HEK293T (cell line): Measurements from ENCODE around the gene HSF5.

Experiments
- CTCF ChIA-PET: fragments of 350-600 bp; formaldehyde crosslinking; extraction: SDS; loops from one replicate; lab custom pipeline; 2021; ENCODE audit warnings: antibody characterized with exemption, inconsistent platforms; lab: Yijun Ruan, JAX
- POLR2A ChIA-PET: fragments of 350-600 bp; formaldehyde crosslinking; extraction: SDS; loops from one replicate; lab custom pipeline; 2020; ENCODE audit warnings: antibody characterized with exemption, inconsistent platforms; lab: Yijun Ruan, JAX
- DNase-seq: peaks from one replicate; pipeline ENCODE4 v3.0.0; 2012; ENCODE audit warnings: mixed read lengths; ENCODE audit errors: extremely low spot score
- ARNT ChIP-seq: fragments of 450-650 bp; IDR thresholded peaks from 2 replicates; pipeline ENCODE4 v1.6.1; 2017; ENCODE audit warnings: mild to moderate bottlenecking
- BHLHE40 ChIP-seq: fragments of 450-650 bp; IDR thresholded peaks from 2 replicates; pipeline ENCODE4 v1.6.1; 2016; ENCODE audit warnings: mild to moderate bottlenecking, moderate library complexity, borderline replicate concordance
- CTBP1 ChIP-seq: fragments of 450-650 bp; IDR thresholded peaks from 2 replicates; pipeline ENCODE4 v1.6.1; 2016; ENCODE audit warnings: borderline replicate concordance
- ELF4 ChIP-seq: fragments of 450-650 bp; IDR thresholded peaks from 2 replicates; pipeline ENCODE4 v1.6.1; 2017; ENCODE audit warnings: antibody characterized with exemption
- FOXA1 ChIP-seq: fragments of 450-650 bp; IDR thresholded peaks from 2 replicates; pipeline ENCODE4 v1.6.1; 2016; ENCODE audit warnings: mild to moderate bottlenecking
- FOXK2 ChIP-seq: fragments of 450-650 bp; IDR thresholded peaks from 2 replicates; pipeline ENCODE4 v1.6.1; 2016; ENCODE audit warnings: mild to moderate bottlenecking
- FOXM1 ChIP-seq: fragments of 450-650 bp; IDR thresholded peaks from 2 replicates; pipeline ENCODE4 v1.6.1; 2017; ENCODE audit warnings: mild to moderate bottlenecking, borderline replicate concordance
- HDGF ChIP-seq: fragments of 450-650 bp; IDR thresholded peaks from 2 replicates; pipeline ENCODE4 v1.6.1; 2017; ENCODE audit warnings: antibody characterized with exemption, borderline replicate concordance
- L3MBTL2 ChIP-seq: fragments of 450-650 bp; conservative IDR thresholded peaks from 2 replicates; pipeline ENCODE4 v1.6.1; 2016; ENCODE audit warnings: mild to moderate bottlenecking
- LEF1 ChIP-seq: fragments of 450-650 bp; IDR thresholded peaks from 2 replicates; pipeline ENCODE4 v1.6.1; 2017; ENCODE audit warnings: mild to moderate bottlenecking, borderline replicate concordance
- NFRKB ChIP-seq: fragments of 450-650 bp; IDR thresholded peaks from 2 replicates; pipeline ENCODE4 v1.6.1; 2016; ENCODE audit warnings: mild to moderate bottlenecking, moderate library complexity
- SP1 ChIP-seq: fragments of 450-650 bp; IDR thresholded peaks from 2 replicates; pipeline ENCODE4 v1.6.1; 2017
- SUZ12 ChIP-seq: fragments of 450-650 bp; IDR thresholded peaks from 2 replicates; pipeline ENCODE4 v1.6.1; 2016; ENCODE audit warnings: mild to moderate bottlenecking
- TARDBP ChIP-seq: fragments of 450-650 bp; IDR thresholded peaks from 2 replicates; pipeline ENCODE4 v1.6.1; 2016
- ZNF384 ChIP-seq: fragments of 450-650 bp; IDR thresholded peaks from 2 replicates; pipeline ENCODE4 v1.6.1; 2016
- TF ChIP-seq, protein P1 (sequence below): fragments of 450-650 bp; IDR thresholded peaks from 2 replicates; pipeline ENCODE4 v1.6.1; 2016

The HSF5 gene

DNA sequence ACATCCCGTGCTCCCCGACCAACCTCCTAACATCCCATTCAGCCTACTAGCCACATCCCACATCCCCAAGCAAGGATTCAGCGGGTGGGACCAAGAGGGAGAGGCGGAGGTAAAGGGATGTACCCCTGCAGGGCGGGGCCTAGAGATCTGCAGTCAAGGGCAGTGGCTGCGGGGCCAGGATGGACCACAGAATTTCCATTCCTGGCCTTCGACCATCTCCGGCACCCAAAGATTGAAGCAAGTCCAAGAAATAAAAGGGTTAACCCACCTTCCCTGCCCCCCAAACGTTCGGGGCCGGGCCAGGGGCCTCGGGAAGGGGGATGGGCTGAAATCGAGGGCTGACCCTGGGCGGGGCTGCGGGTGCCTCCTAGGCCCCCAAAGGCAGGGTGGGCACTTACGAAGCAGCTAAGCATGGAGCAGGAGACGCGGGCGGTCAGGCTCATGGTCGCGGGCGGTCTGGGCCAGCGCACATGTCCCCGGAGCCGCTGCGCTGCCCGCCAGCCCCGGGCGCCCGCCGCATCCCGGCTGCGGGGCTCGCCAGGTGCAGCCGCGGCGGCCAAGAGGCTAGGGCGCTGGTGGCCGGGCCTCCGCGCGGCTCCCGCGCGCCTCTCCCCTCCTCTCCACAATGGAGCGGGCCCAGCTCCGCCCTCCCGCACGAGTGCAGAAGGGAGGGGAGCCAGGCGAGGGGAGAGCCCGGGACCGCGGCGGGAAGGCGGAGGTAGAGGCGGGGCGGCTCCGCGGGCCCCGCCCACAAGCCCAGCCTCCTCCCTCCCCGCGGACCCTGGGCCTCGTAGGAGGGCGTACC, 26.0 kb upstream of the HSF5 start, which contains the start of gene MTMR4:
Gene MTMR4 (minus strand): TSS at position 674 of the 805 bp plus-strand sequence. CDS start 231 bp downstream, at position 443.
- ChIA-PET CTCF (interaction anchor here (1.3 to 1.5 kb wide), 2 partner anchors 10 to 15 kb away, joined by 3 to 4 read pairs; no protein-coding TSS in a partner anchor), POLR2A (interaction anchor here (0.7 to 4.4 kb wide), 18 partner anchors 8 to 1193 kb away, joined by 3 to 30 read pairs (median 4); partner anchors contain the start of genes MKS1, PTRH2, SRSF1 and SUPT4H1)
- TF ChIP-seq NFRKB (no peak), ELF4 (no peak), LEF1 (no peak), ZNF384 (no peak), ARNT (no peak), SP1 (no peak), L3MBTL2 (no peak)
- DNase-seq: peak; percentile 89

DNA sequence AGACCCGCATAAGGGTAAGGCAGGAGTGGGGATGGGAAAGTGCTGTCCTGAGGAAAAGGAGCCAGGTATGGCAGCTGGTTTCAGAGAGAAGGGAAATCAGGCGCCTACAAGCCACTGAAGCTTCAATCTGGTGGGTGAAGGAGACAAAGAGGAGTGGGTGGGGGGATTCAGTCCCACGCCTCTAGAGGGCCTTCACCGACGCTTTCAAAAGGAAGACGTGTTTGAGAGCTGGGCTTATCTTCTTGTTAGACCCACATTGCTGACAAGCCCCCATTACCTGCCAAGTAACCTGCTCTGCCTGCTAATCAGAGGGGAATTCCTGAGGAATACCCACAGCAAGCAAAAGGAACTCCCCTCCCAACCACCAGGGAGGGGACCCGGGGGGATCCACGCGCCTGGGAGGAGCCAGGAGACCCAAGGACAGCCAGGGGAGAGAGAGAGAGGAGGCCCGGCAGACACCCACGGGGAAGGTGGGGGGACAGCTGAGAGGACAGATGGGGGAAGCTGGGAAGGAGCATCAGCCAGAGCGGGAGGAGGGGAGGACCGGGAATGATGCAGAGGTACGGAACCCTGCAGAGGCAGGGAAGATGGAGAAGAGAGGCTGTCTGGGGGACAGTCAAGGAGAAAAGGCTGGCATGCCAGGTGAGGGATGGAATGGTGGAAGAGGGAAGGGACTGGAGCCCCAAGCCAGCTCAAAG, 25.2 kb upstream of the HSF5 start:
- ChIA-PET POLR2A (interaction anchor here (0.8 to 4.4 kb wide), 6 partner anchors 9 to 1194 kb away, joined by 3 to 30 read pairs (median 8); partner anchors contain the start of genes PTRH2 and SUPT4H1), CTCF (no interaction called here)
- no peak for DNase-seq
- no peak for TF ChIP-seq LEF1
- TF ChIP-seq SUZ12: no peak
- TF ChIP-seq HDGF: no peak
- TF ChIP-seq ARNT: no peak
- TF ChIP-seq FOXM1: no peak
- no peak for TF ChIP-seq CTBP1
- no peak for TF ChIP-seq NFRKB
- no peak for TF ChIP-seq FOXA1
- TF ChIP-seq TARDBP: no peak
- no peak for TF ChIP-seq SP1
- no peak for TF ChIP-seq BHLHE40
- TF ChIP-seq ELF4: no peak
- TF ChIP-seq, protein P1, sequence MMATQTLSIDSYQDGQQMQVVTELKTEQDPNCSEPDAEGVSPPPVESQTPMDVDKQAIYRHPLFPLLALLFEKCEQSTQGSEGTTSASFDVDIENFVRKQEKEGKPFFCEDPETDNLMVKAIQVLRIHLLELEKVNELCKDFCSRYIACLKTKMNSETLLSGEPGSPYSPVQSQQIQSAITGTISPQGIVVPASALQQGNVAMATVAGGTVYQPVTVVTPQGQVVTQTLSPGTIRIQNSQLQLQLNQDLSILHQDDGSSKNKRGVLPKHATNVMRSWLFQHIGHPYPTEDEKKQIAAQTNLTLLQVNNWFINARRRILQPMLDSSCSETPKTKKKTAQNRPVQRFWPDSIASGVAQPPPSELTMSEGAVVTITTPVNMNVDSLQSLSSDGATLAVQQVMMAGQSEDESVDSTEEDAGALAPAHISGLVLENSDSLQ: no peak
- TF ChIP-seq FOXK2: no peak
- TF ChIP-seq ZNF384: no peak
- no peak for TF ChIP-seq L3MBTL2

DNA sequence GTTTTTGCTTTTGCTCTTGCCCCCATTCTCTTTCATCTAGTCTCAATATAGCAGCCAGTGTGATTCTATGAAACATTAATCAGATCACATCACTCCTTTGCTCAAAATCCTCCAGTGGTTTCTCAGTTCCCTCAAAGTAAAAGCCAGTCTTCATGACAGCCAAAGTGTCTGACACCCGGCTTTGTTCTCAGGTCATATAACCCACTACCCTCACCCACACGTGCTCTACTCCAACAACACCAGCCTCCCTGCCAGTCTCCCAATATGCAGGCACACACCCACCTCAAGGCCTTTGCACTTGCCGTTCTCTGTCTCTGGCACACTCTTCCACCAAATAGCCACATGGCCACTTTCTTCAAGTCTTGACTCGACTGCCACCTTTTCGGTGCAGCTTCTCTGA, 21.9 kb upstream of the HSF5 start:
- TF ChIP-seq NFRKB (no peak), FOXA1 (no peak), FOXM1 (no peak), ZNF384 (no peak), TARDBP (no peak), ELF4 (no peak), LEF1 (no peak), HDGF (no peak), CTBP1 (no peak), SP1 (no peak), FOXK2 (no peak), BHLHE40 (no peak), ARNT (no peak), L3MBTL2 (no peak), SUZ12 (no peak)
- TF ChIP-seq, protein P1: no peak
- POLR2A ChIA-PET: no interaction called here
- DNase-seq: no peak
- CTCF ChIA-PET: no interaction called here

DNA sequence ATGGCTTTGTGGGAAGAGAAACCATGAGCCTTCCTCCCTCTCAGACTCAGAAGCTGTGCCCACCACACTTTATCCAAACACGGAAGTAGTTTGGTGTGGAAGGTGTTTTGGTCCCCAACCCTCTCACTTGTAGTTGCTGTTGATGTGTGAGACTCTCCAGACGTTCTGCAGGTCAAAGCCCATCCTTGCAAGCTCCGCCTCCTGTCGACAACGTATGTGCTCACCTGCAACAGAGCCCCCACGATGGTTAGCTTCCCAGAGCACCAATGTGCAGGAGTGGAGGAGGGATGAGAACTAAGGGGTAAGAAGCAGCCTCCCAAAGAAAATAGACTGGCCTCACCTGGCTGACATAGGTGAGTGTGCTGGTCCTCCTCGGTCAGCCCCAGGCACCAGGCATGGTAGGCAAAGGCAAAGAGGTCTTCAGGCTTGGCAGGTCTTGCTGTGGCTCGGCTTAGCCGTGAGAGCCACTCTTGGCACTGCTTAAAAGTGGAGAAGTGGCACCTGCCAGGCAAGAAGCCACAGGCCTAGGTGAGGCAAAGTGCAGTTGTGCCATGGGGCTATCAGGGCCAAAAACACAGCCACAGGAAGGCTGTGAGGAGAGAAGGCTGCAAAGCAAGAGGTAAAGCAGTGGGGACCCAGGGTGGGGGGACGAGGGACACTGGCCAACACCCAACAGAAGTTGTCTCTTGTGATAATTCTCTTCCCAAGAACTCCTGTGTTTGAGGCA, 20.3 kb upstream of the HSF5 start:
- no peak for TF ChIP-seq CTBP1
- TF ChIP-seq SUZ12: no peak
- TF ChIP-seq HDGF: no peak
- no peak for TF ChIP-seq FOXA1
- TF ChIP-seq ZNF384: no peak
- no peak for TF ChIP-seq L3MBTL2
- no peak for TF ChIP-seq ELF4
- TF ChIP-seq LEF1: no peak
- TF ChIP-seq ARNT: no peak
- TF ChIP-seq FOXM1: no peak
- ChIA-PET POLR2A (no interaction called here), CTCF (no interaction called here)
- no peak for DNase-seq

DNA sequence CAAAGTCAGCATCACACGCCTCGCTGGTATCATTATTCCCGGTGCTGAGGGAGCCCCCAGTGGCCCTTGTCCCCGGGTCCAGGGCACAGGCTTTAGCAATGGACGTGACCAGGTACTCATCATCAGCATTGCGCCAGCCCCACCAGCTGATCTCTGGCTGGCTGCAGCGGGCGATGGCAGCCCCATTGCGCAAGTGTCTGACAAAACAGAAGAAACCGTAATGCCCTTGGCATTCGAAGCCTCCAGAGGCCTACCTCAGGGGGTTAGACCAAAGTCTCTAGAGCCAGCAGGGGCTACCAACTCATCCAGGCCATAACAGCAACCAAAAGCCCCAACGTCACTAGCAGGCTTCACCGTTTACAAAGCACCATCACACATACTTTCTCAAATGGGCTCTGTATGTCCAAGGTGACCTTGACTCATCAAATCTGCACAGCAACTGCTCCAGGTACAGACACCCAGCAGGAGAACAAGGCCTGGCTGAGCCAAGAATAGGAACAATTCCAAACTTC, 19.0 kb upstream of the HSF5 start:
- POLR2A ChIA-PET: no interaction called here
- TF ChIP-seq L3MBTL2 (no peak), ELF4 (no peak), FOXM1 (no peak), SUZ12 (no peak), FOXK2 (no peak), HDGF (no peak), SP1 (no peak), CTBP1 (no peak), LEF1 (no peak), ZNF384 (no peak), NFRKB (no peak), FOXA1 (no peak), ARNT (no peak)
- TF ChIP-seq, protein P1: no peak
- CTCF ChIA-PET: no interaction called here
- DNase-seq: no peak
